HG03354 (cell line): ENCODE data around the gene GRIP1.
A peak's percentile ranks its signal among the peaks of the same experiment; 100 is the strongest.

ENCODE experiments used
- ATAC-seq: cut with Tn5 transposase; IDR thresholded peaks from one replicate; pipeline ENCODE4 v1.9.1; 2021; ENCODE audit warnings: mild to moderate bottlenecking; ENCODE audit not compliant: unreplicated experiment, poor library complexity, severe bottlenecking

The GRIP1 gene

DNA sequence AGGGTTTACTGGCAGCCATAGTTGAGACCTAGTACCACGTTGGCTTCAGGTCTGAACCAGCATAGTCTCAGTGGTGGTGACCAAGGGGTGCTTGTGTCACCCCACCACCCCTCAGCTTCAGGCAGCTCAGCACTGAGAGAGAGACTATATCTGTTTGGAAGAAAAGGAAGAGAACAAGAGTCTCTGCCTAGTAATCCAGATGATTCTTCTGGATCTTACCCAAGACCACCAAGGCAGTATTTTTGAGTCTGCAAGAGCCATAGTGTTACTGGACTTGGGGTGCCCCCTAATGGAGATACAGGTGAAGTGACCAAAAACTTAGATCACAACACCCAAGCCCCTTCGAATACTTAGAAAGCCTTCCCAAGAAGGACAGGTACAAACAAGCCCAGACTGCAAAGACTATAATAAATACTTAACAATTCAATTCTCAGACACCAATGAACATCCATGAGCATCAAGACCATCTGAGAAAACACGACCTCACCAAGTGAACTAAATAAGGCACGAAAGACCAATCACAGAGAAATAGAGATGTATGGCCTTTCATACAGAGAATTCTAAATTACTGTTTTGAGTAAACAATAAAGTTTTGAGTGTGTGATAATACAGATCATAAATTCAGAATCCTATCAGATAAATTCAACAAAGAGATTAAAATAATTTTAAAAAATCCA is 269.5 kb downstream of the GRIP1 start:
- ATAC-seq: peak; percentile 75

GRCh38 chr12:66405395-66405794 is 273.5 kb downstream of the GRIP1 start:
- ATAC-seq: no peak

- ATAC-seq: peak; percentile 79
Measured at GRCh38 chr12:66403746-66404145, 275.1 kb downstream of the GRIP1 start.

DNA sequence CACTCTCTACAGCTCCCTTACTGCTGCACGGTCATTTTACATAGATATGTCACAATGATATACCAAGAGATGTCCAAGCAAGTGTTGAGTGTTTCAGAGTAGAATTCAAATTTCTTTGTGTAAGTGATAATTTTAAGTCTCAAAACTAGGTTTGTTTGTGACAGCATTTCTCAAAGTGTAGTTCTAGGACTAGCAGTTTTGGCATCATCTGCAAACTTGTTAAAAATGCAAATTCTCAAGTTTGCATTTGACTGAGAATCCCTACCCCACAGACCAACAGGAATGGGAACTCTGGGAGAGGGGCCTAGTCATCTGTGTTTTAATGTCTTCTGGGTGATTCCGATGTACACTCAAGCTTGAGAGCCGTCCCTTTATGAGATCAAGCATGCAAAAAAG is 279.0 kb downstream of the GRIP1 start:
- no peak for ATAC-seq

DNA sequence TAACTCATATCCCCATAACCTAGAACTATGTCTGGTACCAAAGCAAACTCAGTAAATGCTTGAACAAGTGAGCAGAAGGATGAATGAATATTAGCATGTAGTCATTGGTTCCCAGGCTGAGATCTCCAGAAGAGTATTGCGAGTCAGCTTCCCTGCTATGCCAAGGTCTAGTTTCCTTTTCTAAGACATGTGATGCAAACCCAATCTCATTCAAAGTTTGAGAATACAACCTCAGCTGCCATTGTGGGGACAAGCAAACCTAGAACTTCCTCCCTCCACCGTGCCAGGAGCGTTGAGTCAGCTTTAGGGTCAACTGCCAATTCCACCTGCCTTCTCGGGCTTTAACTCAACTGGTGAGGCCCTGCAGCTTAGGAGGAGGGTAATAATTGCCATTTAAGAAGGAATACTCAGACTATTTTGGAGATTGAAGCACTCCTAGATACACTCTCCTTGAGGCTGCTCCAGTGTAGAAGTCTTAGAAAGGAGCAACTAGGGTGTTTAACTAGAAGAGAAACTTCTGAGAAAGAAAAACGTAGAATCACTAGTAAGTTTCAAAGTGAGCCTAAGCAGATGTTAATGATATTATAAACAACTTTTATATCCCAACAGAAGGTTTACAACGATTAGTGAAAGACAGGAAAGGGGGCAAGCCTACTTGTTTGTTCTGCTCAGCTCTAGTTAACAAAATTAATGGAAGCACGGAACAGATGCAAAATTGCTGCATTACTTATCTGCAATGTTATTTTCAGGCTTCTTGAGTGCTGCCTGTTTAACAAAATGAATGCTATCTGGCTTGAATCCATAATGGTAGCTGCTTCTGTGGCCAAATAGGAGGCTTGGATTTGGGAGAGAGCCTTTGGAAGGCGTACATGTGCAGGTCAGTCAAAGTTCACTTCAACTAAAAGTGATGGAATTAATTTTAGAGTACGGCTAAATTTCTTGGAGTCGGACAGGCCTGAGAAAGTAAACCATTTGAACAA is 279.7 kb downstream of the GRIP1 start:
- ATAC-seq: no peak

DNA sequence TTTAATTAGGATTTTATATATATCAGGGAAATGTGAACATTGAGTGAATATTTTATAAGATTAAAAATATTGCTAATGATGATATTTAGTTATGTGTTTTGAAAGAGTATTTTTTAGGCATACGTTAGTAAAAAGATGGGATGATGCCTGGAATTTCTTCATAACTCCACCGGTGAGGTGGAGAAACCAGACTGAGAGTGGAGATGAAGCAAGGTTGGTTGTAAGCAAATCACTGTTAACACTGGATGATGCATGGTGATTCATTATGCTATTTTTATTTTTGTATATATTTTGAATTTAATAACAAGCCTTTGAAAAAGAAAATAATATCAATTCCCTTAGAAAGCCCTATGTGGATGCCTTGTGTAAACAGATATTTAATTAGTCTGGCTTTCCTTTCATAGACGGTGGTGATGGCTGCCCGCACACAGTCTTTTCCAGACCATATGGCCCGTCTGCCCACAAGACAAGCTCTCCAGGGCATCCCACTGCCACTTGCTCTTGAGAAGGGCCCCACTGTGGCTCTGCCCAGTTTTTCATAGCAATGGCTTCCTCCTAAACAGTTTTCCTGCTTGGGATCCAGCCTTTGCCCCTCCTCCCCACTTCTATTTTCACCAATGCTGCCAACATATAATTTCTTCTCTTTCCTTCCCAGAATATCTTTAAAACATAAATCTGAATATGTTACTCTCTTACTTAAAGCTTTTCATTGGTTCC is 281.1 kb downstream of the GRIP1 start:
- no peak for ATAC-seq

DNA sequence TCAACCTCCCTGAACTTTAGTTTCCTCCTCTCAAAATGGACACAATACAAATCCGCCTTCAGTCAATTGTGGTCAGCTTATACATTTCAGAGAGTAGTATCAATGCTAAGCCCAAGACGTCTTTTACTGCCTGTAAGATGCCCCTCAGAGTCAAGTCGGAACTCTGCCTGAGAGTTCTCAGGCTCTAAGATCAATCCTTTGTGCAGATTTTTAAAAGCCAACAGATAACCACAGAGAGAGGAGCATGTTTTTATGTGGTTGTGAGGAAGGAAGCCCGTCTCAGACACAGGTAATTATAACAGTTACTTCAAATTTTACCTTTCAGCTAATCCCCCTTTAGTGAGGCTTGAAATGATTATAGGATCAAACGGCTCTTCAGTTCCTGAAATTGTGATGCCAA is 285.0 kb downstream of the GRIP1 start:
- no peak for ATAC-seq

- ATAC-seq: no peak
Measured at GRCh38 chr12:66392266-66392915, 286.5 kb downstream of the GRIP1 start.

DNA sequence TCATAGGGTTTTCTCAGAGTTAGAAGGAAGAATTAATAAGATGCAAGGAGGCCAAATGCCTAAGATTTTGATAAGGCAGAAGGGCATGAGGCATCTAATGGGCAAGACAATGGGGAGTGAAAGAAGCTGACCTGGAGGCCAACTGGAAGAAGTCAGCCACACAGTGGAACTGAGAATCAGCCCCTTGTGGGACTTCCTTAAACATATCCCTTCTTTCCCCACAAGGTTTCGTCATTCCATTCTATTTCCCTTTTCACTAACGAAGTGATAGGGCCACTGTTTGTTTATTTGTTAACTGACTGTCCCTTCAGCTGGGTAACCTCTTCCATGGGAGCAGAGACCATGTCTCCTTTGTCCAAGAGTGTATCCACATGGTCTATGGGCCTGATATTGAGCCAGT is 290.4 kb downstream of the GRIP1 start:
- ATAC-seq: no peak

- no peak for ATAC-seq
Measured at GRCh38 chr12:66387117-66387516, 291.8 kb downstream of the GRIP1 start.

DNA sequence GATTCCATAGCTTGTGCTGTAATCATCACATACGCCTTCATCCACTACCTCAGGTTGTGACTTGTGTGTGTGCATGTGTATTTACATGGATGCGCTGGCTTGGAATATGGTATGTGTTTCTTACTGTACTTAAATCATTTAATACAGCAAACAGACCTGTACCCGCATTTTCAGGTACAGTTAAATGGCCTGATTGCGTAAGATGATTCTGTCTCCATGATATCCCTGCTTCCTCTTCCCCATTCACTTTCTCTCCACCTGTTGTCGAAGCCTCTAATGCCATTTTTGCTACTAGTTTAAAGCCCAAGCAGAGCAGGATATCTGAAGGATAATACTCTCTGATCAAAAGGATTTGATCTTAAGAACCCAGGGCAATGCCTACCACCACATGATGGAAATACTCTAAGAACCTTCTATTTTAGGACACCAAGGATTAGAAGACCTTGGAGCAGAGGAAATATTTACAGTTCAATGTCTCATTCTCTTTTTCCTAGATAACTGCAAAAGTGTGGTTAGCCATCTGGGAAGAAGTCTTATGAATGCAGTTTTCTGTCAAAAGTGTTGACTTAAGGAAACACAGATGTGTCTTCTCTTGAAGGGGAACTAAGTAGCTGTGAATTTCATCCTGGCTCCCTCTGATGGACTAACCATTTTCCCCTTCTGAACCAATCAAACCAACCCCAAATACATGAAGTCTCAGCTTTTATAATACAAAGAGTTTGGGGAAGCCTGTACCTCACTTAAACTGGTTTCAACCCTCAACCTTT is 297.9 kb downstream of the GRIP1 start:
- no peak for ATAC-seq

DNA sequence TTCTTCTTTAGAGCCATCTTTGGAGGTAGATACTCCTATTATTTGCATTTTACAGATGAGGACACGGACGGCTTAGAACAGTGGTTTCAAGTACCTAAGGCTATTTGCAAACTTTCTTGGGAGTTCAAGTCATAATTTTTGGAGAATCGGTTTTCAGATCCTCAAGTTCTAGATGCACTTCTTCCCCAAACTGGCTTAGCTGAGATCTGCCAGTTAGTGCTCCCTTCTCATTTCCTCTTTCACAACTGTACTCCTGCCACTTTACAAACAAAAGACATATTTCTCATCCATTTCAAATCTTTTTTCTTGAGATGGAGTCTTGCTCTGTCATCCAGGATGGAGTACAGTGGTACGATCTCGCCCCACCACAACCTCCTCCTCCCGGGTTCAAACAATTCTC is 299.3 kb downstream of the GRIP1 start:
- no peak for ATAC-seq

- no peak for ATAC-seq
Measured at GRCh38 chr12:66375560-66375959, 303.3 kb downstream of the GRIP1 start.

DNA sequence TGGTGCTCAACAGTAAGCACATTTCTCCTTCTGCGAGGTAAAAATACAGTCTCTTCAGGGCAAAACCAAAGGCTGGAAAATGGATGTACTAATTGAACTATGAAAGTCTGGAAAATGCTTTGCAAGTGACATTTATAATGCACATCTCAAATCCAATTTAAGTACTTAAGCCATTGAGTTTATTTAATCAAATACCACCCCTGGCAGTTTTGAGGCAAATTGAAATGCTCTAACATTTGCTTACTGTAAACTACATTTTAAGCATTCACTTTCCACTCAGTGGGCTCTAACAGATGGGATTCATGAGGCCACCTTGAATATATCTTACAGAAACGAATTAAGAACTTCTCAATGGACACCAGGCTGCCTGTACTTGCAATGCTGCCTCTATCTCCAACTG is 306.9 kb downstream of the GRIP1 start:
- ATAC-seq: no peak

GRCh38 chr12:66367015-66367667 is 311.7 kb downstream of the GRIP1 start:
- ATAC-seq: no peak

GRCh38 chr12:66365718-66366490 is 313.0 kb downstream of the GRIP1 start:
- ATAC-seq: no peak

DNA sequence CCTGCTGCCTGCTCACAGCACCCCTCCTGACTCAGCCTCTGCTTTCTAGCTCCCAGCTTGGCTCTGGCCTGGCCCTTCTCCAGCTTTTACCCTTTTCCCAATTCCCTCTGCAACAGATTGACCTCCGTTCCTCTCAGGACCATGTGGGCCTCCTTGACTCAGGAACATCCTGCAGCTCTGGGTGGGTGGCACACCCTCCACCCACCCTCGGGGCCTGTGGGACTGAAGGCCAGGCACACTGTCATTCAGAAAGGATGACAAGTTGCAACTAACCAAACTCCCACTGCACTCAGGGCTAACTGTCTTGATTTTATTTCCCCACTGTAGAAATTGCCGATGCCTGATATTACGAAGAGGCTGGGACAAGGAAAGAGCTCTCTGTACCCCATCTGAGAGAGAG is 317.2 kb downstream of the GRIP1 start:
- no peak for ATAC-seq

DNA sequence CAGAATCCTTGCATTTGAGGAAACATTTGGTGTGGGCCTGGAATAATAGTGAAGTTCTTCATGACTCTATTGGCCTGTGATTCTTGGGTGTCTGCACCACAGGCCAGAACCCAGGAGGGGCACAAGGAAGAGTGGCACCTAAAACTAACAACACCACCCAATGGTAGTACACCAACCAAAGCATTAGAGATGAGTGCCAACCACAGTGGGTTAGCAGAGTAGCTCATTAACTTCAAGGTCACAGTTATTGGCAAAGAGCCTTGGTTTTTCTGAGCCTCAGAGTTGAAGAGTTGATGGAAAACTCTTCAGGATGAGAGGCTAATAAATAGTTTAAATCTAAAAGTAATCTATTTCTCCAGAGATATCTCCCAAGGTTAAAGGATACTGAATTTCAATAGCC is 319.6 kb downstream of the GRIP1 start:
- no peak for ATAC-seq
